GM12891 (cell line): ENCODE measurements around the gene EHBP1.

Experiments
- POLR2A ChIP-seq: IDR thresholded peaks from 2 replicates; pipeline ENCODE4 v1.6.1; 2011; ENCODE audit warnings: low read depth, low read length, control low read depth
- POLR2AphosphoS5 ChIP-seq: IDR thresholded peaks from 2 replicates; pipeline ENCODE4 v1.6.1; 2011; ENCODE audit warnings: low read depth, low read length, control low read depth
- SPI1 ChIP-seq: IDR thresholded peaks from 2 replicates; pipeline ENCODE4 v1.6.1; 2011; ENCODE audit warnings: low read depth, low read length, control low read depth
- TAF1 ChIP-seq: IDR thresholded peaks from 2 replicates; pipeline ENCODE4 v1.6.1; 2011; ENCODE audit warnings: low read depth, low read length, control low read depth

DNA sequence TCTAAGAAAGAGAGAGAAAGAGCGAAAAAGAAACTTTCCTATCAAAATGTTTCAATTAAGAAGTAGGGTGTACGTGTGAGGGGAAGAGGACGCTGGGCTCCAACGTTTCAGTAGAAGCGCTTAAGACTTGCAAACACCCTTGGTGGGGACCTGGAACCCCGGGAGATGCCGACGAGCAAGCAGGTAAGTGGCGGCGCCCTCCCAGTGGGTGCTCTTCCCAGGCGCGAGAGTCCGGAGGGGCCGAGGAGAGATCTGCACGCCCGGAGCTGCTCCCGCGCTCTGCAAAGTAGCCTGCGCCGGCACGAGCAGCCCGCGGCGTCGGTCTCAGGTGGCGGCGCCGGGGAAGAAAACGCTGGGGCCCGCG is 344.4 kb downstream of the EHBP1 start:
- TF ChIP-seq TAF1 (no peak), POLR2AphosphoS5 (no peak), POLR2A (no peak), SPI1 (no peak)
